Raji (cell line): ENCODE measurements around the gene MYCBPAP.

Experiments used
- POLR2A ChIP-seq: IDR thresholded peaks from 2 replicates; pipeline ENCODE4 v1.6.1; 2011; ENCODE audit warnings: low read depth, low read length, control low read depth; ENCODE audit not compliant: insufficient read depth

MYCBPAP gene

DNA sequence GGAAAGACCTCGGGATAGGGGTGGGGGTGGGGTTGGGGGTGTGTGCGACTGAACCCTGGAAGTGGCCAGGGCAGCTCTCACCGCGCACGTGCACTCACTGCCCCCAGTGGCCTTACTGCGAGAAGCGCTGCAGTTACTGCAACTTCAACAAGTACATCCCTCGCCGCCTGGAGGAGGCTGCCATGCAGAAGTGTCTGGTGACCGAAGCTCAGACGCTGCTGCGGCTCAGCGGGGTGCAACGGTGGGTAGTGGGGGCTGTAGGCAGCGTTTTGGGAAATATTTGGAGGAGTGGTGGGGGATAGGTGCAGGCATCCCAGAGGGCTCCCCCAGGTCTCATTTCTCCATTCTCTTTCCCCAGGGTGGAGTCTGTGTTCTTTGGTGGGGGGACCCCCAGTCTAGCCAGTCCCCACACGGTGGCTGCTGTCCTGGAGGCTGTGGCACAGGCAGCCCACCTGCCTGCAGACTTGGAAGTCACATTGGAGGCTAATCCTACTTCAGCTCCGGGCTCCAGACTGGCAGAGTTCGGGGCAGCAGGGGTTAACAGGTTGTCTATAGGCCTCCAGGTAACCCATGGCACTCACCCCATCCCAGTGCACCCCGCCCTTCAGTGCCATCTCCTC, 28.6 kb upstream of the MYCBPAP start:
- TF ChIP-seq POLR2A = no peak

DNA sequence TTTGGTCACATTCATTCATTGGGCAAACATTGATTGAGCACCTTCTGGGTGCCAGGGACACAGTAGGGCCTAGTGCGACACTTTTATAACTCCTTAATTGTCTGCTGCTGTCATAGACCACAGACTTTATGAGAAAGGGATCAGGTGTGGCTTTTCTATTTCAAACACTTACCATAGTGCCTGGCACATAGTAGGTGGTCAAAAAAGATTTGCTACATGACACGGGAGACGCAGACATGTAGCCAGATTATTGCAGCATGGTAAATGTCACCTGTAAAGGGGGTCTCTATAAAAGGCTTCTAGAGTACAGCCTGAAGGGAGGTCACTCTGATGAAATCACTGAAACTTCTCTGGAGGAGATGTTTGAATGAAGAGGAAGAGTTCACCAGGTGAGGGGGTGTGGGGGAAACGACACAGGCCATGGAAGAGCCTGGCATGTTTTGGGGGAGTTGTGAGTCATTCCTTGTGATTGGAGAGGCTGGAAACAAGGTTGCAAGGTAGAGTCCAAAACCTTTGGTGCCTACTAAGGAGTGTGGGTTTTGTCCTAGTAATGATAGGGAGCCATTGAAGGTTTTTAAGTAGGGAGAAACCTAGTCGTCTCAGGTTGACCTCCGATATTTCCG, 28.0 kb upstream of the MYCBPAP start:
- no peak for TF ChIP-seq POLR2A

DNA sequence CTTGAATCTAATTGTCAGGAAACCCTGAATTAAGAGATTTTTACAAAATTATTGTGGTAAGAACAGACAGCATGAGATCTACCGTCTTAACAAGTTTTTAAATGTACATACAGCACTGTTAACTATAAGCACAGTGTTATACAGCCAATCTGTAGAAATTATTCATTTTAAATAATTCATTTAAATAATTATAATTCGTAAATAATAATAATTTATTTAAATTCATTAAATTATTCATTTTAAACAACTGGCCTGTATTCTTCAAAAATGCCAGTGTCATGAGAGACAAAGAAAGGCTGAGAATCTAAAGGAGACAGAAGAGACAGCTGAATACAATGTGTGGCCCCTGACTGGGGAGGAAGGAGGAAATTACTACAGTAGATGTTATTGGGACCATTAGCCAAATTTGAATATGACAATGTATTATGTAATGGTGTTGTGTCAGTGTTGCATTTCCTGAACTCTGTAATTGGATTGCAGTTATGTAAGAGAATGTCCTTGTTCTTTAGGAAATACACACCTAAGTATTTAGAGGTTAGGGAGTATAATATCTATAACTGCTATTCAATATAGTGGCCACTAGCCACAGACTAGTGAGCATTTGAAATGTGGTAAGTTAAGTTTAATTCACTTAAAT, 27.3 kb upstream of the MYCBPAP start:
- no peak for TF ChIP-seq POLR2A

DNA sequence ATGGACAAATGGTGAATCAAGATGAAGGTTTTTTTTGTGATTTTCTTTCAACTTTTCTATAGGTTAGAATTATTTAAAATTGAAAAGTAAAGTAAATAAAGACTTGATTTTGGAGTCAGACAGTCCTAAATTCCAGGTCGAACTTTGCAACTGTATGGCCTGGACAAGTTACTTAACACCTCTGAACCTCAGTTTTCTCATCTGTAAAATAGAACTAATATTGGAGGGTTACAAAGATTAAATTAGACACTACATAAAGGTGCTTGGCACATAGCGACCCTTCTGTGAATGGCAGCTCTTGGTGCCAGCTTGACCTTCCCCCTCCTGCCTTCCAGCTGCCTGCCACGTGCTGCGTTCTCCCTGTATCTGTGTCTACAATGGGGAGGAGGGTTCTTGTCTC, 26.6 kb upstream of the MYCBPAP start:
- no peak for TF ChIP-seq POLR2A

DNA sequence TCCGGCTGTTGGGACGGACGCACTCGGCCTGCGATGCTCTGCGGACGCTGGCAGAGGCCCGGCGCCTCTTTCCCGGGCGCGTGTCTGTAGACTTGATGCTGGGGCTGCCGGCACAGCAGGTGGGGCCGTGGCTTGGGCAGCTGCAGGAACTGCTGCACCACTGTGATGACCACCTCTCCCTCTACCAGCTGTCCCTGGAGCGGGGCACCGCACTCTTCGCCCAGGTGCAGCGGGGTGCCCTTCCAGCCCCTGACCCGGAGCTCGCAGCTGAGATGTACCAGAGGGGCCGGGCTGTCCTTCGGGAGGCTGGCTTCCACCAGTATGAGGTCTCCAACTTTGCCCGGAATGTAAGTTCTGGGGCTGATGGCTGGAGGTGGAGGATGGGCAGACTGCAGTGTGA, 26.1 kb upstream of the MYCBPAP start:
- 0 out of 2 replicates have a peak, but pooled peaks have one; percentile 3 for TF ChIP-seq POLR2A

DNA sequence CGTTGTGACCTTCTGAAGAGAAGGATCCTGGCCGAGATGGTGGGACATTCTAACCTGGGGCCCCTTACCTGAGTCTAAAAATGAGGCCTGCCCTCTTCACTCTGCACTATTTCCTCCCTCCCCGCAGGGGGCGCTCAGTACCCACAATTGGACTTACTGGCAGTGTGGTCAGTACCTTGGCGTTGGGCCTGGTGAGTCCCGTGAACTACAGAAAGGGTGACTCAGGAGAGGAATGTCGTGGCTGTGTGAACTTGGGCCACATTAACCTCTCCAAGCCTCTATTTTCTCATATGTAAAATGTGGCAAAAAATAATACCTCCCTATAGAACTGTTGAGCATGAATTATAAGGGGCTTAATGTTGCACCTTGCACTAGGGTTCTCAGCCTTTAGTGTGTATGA, 25.7 kb upstream of the MYCBPAP start:
- TF ChIP-seq POLR2A = 0 out of 2 replicates have a peak, but pooled peaks have one; percentile 9

DNA sequence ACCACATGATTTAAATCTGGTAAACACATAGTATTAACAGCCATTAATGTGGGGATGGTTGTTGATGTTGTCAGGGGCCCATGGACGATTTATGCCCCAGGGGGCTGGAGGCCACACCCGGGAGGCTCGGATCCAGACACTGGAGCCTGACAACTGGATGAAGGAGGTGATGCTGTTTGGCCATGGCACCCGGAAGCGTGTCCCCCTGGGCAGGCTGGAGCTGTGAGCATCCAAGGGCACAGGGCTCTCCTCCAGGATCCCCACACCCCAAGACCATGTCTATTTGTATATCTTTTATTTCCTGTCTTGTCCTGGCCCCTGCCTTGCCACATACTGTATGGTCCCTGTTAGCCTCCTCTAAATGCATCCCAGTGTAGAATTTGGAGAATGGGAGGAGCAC, 25.0 kb upstream of the MYCBPAP start:
- TF ChIP-seq POLR2A = no peak

DNA sequence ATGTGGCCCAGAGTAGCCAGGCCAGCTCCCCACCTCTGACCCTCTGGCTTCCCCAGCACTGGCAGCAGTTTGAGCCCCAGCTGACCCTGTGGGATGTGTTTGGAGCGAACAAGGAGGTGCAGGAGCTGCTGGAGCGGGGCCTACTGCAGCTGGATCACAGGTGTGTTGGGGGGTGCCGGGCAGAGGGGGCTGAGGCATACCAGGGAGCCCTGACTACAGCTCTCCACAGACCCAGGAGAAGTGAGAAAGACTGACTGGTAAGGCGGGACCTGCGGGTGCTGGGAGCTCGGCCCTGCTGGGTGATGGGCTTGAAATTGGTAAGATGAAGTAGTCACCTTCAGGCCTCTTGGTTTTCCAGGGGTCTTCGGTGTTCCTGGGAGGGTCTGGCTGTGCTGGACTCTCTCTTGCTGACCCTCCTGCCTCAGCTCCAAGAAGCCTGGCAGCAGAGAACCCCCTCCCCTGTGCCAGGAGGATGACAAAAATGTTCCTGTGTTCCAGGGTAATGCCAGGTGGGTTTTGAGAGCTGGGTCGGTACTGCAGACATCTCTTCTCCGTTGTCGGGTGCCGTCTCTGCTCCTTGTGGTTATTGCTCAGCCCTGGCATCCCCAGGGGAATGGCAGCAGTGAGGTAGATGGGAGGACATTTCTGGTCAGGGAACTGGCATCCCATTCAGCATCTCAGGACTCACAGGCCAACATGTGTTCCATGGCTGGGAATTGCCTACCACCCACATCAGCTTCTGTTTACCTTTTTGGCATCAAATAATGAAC, 23.7 kb upstream of the MYCBPAP start:
- TF ChIP-seq POLR2A = no peak

DNA sequence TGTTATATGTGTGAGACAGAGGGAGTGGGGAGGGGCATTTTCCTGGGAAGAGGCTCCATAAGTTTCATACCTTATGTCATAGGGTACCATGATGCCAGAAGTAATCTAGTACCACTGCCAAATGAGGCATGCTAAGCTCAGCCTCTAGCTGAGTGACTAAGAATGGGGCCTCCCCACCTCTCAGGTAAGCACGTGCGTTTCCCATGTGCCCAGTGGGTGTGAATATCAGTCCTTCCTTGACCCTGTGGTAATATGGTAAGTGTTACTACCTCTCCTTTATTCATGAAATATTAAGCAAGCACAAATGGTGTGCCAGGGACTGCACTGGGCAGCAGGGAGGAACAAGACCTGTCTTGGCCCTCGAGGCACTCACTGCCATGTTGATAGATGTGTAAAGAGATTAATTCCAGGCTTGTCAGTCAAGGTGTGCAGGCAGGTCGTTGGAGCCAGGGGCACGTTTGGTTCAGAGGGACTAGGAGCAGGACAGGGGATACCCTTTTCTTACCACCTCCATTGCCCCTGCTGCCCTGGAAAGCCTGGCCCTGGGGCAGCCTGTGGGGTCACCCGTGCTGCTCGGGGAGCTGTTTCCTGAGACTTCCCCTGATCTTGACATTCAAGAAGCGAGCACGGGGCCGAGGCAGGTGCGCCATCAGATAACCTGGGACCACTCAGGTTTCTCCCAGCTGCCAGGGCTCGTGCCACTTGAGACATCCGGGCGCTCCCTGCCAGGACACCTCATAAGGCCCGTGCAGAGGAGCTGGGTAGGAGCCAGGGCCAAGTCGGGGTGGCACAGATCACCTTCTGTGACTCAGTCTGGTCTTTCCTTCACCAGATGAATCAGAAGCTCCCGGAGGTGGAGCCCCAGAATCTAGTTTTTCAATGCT, 20.8 kb upstream of the MYCBPAP start:
- TF ChIP-seq POLR2A = no peak

DNA sequence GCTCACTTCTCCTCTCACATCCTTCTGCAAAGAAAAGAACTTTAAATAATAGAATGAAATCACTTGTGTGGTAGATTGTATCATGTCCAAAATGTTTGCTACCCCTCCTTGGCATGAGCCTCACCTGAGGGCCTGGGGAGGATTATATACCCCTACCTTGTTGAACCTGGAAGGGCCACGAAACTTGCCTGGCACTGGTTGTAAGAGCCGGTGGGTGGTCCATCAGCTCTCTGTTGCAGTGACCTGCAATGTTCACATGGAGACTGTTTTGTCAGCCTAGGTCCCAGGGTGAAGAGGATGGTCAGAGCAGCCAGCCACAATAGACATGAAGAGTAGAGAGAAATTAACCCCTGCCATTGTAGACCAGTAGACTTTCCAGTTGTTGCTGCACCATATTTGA, 19.4 kb upstream of the MYCBPAP start:
- no peak for TF ChIP-seq POLR2A

DNA sequence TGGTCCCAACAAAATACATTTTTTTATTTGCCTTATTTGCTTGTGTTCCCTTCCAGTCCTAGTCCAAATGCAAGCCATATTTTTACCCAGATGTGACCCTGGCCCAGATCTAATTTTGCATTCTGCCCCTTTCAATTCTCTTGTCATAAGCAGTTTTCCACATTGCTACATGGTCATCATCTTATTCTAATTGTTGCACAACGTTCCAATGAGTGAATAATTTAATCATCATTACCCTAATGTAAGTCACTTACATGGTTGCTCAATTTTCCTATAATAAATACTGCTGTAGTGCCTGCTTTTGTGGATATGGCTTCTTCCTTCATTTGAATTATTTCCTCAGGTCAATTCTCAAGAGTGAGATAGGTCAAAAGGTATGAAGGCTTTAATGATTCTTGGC, 16.7 kb upstream of the MYCBPAP start:
- TF ChIP-seq POLR2A = no peak

DNA sequence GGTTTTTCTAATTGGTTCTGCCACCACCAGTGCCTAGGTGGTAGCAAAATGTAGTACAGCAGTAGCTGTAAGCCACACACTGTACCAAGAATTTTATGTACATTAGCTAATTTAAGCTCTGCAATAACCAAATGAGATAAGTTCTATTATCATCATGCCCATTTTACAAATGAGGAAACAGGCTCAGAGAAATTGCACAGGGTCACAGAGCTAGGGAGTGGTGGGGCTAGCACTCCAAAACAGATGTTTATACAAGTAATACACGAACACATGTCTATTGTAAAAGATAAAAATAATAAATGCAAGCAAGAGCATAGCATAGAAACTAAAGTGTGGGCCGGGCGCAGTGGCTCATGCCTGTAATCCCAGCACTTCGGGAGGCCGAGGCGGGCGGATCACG, 16.0 kb upstream of the MYCBPAP start:
- no peak for TF ChIP-seq POLR2A

DNA sequence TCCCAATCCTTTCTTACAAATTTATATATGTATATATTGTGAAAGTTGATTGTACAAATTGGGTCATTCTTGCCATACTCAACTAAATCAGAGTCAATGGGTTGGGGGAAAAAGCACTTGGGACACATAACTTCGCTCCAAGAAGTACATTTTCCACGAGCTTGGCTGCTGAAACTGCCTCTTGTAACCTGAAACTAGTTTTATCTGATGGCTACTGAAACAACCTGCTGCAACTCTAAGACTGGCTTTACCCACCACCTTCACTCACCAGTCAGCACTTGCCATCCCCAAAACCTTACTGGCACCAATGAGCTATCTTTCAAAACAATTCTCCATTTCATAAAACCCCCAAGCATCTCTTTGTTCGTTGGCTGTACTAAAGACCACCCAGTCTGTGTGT, 14.5 kb upstream of the MYCBPAP start:
- no peak for TF ChIP-seq POLR2A

DNA sequence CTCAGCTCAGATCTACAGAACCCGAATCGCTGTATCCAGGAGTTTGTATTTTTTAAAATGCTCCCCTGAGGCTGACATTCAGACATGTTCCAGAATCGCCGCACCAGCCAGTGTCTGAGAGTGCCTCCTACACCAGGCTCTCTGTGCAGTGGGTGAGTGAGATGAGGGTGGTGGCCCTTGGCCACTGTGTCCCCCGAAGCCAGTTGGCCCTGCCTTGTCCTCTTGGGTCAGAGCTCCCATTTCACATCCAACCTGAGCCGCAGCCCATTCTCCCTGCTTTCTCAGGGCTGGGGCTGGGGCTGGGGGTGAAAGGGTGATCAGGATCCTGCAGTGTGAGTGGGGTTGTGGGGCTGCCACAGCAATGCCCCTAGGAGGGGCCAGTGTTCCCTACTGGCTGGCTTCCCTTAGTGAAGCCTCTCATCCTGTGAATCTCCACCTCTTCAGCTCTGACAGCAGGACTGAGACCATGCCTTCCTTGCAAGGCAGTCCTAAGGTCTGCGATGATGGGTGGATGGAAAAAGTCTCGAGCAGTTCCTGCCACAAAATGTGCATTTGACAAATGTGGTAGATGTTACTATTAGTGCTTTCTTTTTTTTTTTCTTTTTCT, 12.9 kb upstream of the MYCBPAP start:
- TF ChIP-seq POLR2A = no peak

DNA sequence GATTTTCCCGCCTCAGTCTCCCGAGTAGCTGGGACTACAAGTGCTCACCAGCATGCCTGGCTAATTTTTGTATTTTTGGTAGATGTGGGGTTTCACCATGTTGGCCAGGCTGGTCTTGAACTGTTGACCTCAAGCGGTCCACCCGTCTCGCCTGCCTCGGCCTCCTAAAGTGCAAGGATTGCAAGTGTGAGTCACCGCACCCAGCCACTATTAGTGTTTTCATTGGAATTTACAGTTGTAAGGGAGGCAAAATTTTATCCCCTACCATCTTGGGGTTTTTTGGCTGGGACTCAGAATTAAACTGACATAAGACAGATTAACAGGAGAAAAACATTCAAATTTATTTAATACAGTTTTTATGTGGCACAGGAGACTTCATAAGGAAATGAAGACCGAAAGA, 12.3 kb upstream of the MYCBPAP start:
- no peak for TF ChIP-seq POLR2A
